SJSA1 (cell line): ENCODE measurements around the gene OXNAD1. TPM values are rescaled to one million over a fixed set of nuclear protein-coding genes. Genes with fewer than 3 reads are reported as not detected.

Experiments
- DNase-seq, 2 experiments: peaks; one replicate each; pipeline ENCODE4 v3.0.0-alpha.2; 2015 to 2020; ENCODE audit warnings: low spot score in 2 of 2, low read depth in 1 of 2
- H3K27ac ChIP-seq: fragments of 250-450 bp; sonication (Bioruptor Pico); 2 replicates; pipeline ENCODE4 v1.5.1; 2020; ENCODE audit warnings: mild to moderate bottlenecking, moderate library complexity
- H3K27me3 ChIP-seq: fragments of 250-450 bp; sonication (Bioruptor Pico); replicated peaks from 2 replicates; pipeline ENCODE4 v1.5.1; 2020; ENCODE audit warnings: mild to moderate bottlenecking, moderate library complexity
- H3K36me3 ChIP-seq: fragments of 250-450 bp; sonication (Bioruptor Pico); 2 replicates; pipeline ENCODE4 v1.5.1; 2020; ENCODE audit warnings: mild to moderate bottlenecking
- H3K4me1 ChIP-seq: fragments of 250-450 bp; sonication (Bioruptor Pico); replicated peaks from 2 replicates; pipeline ENCODE4 v1.6.1; 2021; ENCODE audit warnings: mild to moderate bottlenecking
- H3K4me3 ChIP-seq: fragments of 250-450 bp; sonication (Bioruptor Pico); 2 replicates; pipeline ENCODE4 v1.5.1; 2020; ENCODE audit warnings: mild to moderate bottlenecking
- H3K9me3 ChIP-seq: fragments of 250-450 bp; sonication (Bioruptor Pico); replicated peaks from 2 replicates; pipeline ENCODE4 v1.5.1; 2020; ENCODE audit warnings: mild to moderate bottlenecking
- total RNA-seq: library from RNA; depleted of rRNA; stranded (reverse); fragments of >200 nt; shearing (Covaris generic); gene quantifications from 2 replicates; pipeline ENCODE4 v1.2.3, GENCODE V29; 2014

OXNAD1 gene
- total RNA-seq, 1 experiment from 2014 or later: 9.9 TPM

DNA sequence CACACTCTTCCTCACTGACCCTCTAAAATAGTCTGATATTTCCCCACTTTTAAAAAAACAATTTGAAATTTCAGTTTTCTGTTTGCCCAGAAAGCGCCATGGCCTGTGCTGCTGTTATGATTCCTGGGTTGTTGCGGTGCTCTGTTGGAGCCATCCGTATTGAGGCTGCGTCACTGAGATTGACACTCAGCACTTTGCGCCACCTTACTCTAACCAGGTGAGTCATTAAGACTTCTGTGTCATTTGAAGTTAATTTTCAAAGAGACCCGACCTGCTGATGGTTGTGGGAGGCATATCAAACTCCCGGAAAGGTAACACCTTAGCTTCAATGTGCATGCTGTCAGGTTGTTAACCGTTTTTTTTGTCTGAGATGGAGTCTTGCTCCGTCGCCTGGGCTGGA is 5.8 kb downstream of the OXNAD1 start:
- Histone ChIP-seq H3K27me3 (no peaks in the 10 kb centered on the region), H3K9me3 (no peaks in the 10 kb centered on the region), H3K4me1 (peaks cover 2% of the 10 kb centered on the region; the same call in 1 of the 2 replicates), H3K27ac (no peak overlapping the region), H3K36me3 (peaks cover 9% of the 10 kb centered on the region; the same call in 1 of the 2 replicates), H3K4me3 (no peak overlapping the region)
- DNase-seq: no peak

DNA sequence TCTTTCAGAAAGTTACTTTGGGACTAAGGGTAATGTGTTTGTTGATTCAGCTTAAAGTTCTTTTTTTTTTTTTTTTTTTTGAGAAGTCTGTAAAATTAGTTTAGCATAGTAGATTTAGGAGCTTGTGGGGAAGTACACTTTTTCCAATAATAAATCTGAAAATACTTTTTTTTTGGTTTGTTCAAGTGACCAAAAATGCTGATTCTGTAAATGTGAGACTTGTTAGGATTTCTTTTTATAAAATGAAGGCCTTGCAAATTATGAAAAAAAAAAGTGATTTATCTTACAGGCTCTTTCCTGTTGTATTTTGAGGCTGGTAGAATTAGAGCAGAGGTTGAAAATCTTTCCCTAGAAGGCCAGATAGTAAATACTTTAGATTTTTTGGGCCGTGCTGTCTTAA is 7.6 kb downstream of the OXNAD1 start:
- DNase-seq: no peak
- Histone ChIP-seq H3K4me1 (peaks cover 5% of the 10 kb centered on the region), H3K27ac (no peak overlapping the region), H3K36me3 (peaks cover 9% of the 10 kb centered on the region; the same call in 1 of the 2 replicates), H3K27me3 (no peaks in the 10 kb centered on the region), H3K4me3 (no peak overlapping the region), H3K9me3 (no peaks in the 10 kb centered on the region)

DNA sequence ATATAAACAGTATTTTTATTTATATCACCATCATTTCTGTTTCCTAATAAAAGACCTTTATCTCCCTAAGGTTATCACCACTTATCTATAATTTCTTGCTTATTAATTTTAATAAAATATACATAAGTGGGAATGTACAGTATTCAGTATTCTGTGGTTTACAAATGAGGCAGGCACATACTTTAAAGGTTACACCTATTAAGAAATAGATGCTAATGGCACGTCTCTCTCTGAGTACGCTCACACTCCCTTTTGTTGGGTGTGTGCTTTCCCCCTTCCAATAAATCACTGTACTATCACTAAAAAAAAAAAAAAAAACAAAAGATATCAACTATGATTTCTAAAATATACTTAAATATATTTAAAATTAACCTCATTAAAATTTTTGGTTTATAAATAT is 8.9 kb downstream of the OXNAD1 start:
- Histone ChIP-seq H3K4me3 (no peak overlapping the region), H3K36me3 (peaks cover 9% of the 10 kb centered on the region; the same call in 1 of the 2 replicates), H3K4me1 (peaks cover 11% of the 10 kb centered on the region), H3K27ac (no peak overlapping the region), H3K27me3 (no peaks in the 10 kb centered on the region), H3K9me3 (no peaks in the 10 kb centered on the region)
- no peak for DNase-seq

DNA sequence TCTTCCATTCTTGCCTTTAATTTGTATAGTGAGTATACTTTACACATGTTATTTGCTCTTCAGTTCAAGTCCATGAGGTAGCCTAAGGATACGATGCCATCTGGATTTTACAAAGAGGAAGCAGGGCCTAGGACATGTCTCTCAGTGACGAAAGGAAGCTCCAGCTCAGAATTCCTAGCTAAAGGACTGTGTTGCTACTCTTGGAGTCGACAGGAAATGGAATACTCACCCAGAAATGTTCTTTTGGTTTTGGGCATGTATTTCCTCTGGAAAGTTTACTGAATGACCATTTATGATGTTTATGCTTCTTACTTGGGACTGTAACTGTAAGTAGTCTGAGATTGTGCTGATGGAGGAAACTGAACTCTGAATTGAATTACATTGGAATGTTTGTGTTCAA is 12.5 kb downstream of the OXNAD1 start:
- Histone ChIP-seq H3K4me3 (no peak overlapping the region), H3K27me3 (no peaks in the 10 kb centered on the region), H3K4me1 (peaks cover 11% of the 10 kb centered on the region), H3K9me3 (no peaks in the 10 kb centered on the region), H3K27ac (peak overlapping the region; percentile 20; the same call in 1 of the 2 replicates), H3K36me3 (no peaks in the 10 kb centered on the region)
- peak in 1 of 2 experiments; percentile 22 for DNase-seq

DNA sequence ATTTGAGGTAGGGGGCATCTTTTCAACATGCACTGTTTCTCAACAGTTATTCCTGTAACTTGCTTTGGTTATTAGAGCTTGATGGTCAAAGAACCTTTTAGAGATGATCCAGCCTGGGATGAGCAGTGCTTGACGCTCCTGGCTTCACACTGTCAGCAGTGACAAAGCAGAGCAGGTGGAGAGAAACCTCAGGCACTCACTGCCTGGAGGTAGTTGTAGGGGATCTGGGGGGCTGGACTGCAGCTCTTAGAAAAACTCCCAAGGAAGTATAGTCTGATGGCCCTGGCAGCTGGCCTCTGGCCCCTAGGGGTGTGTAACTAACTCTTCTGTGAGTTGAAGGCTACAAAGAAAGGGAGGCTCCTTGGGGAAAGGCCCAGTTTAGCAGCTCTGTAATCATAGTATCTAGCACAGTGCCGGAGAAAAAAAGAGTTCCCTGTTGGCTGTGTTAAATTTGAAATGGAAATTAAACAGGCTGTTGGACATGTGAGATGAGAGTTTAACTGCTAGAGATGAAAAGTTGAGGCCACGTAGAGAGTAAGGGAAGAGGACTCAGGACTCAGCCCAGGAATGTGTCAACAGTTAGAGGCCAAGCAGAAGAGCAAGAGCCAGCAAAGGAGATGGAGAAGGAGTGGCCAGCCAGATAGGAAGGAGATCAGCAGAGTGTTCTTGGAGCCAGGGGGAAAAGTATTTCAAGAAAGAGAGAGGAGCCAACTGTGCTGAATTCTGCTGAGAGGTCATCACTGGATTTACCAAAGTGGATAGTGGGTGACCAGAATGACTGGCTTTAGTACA is 14.2 kb downstream of the OXNAD1 start:
- Histone ChIP-seq H3K4me3 (no peak overlapping the region), H3K4me1 (peaks cover 11% of the 10 kb centered on the region), H3K27ac (no peak overlapping the region), H3K36me3 (no peaks in the 10 kb centered on the region), H3K27me3 (no peaks in the 10 kb centered on the region), H3K9me3 (no peaks in the 10 kb centered on the region)
- no peak for DNase-seq

DNA sequence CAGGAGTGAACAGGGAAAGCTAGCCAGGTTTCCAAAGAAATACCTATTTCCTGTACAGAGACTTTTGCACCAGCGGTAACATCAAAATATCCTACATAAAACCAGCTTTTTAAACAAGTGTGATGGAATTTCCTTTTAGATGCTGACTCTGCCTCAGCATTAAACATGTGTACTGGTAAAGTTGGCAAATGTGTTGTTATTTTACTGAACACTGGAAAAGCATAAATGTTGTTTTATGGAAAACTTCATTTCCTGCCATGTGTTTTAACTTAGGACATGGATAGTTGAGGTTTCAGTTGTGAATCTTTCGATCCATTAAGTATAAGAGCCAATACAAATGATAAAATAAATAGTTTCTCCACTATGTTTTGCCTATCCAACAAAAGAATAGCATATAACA is 15.7 kb downstream of the OXNAD1 start:
- no peak overlapping the region for H3K27ac ChIP-seq
- no peaks in the 10 kb centered on the region for H3K27me3 ChIP-seq
- peaks cover 11% of the 10 kb centered on the region for H3K4me1 ChIP-seq
- H3K4me3 ChIP-seq: no peak overlapping the region
- DNase-seq: no peak
- no peaks in the 10 kb centered on the region for H3K36me3 ChIP-seq
- H3K9me3 ChIP-seq: no peaks in the 10 kb centered on the region

DNA sequence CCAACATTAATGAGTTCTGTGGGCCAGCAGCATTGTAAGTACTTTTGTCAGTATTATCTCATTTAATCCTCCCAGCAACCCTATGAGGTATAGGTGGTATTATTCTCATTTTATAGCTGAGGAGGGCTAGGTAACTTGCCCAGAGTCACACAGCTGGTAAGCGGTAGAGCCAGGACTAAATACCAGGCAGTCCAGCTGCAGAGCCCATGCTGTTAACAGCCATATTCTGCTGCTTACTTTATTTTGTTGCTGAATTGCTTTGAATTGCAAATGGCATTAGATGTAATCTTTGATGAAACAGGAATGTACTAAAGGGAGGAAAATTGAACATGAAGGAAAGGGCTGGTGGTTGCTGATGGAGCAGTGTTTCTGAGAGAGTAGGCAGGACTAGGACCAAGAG is 19.6 kb downstream of the OXNAD1 start:
- H3K4me1 ChIP-seq: no peaks in the 10 kb centered on the region

DNA sequence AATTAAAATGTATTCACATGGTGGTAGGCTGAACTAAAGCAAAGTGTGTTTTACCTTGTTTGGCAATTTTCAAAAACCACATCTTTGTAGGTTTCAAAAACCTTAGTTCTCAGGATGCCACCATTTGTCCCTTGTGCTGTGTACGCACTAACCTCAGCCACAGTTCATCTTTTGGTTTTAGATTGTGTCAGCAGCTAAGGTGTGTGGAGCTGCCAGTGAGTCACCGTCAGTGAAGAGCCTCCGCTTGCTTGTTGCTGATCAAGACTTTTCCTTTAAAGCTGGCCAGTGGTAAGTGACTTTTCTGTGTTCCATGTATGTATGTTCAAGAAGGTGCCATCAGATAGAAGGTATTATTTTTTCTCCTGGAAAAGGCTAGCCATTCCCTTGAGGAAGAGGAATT is 21.1 kb downstream of the OXNAD1 start:
- H3K4me3 ChIP-seq: no peak overlapping the region
- no peaks in the 10 kb centered on the region; the same call in 1 of the 2 replicates for H3K36me3 ChIP-seq
- no peak overlapping the region for H3K27ac ChIP-seq
- no peak for DNase-seq
- no peaks in the 10 kb centered on the region for H3K27me3 ChIP-seq
- no peaks in the 10 kb centered on the region; the same call in 1 of the 2 replicates for H3K4me1 ChIP-seq
- no peaks in the 10 kb centered on the region for H3K9me3 ChIP-seq

More for the DNA sequence above, 19.6 kb downstream of the OXNAD1 start:
- no peaks in the 10 kb centered on the region for H3K27me3 ChIP-seq
- H3K9me3 ChIP-seq: no peaks in the 10 kb centered on the region
- no peak overlapping the region for H3K27ac ChIP-seq
- H3K4me3 ChIP-seq: no peak overlapping the region
- H3K36me3 ChIP-seq: no peaks in the 10 kb centered on the region; the same call in 1 of the 2 replicates
- DNase-seq: no peak

DNA sequence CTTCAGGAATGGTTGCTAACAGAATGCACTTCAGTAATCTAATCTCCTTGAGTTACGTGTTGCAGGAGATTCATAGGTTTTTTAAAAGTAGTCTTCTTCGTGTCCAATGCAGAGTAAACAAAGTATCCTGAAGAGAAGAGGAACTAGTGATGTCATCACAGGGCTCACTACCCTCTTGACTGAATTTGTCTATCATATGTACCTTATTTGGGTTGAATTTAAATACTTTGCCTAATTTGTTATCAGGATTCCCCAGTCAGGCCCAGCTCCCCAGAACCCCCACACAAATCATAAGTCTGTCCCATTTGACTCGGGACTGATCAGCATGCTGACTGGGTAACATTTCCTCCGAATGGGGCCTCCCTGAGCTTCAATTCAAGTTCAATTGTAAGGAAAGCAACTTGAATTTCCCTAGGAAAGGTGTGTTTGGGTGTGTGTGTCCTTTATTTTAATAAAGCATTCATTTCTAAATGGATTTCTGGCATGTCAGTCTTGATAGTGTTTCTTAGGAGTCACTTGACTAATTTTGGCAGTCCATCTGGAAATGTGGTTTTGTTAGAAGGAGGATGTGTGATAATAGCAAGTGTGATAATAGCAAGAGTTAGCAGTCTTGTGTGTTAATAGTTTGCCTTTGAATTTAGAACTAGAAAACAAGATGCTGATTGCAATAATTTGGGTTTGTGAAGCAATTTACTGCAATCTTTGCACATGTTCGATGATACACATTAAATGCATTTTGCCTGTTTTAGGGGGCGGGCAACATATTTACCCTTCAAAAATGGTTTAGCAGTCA is 21.9 kb downstream of the OXNAD1 start:
- no peak for DNase-seq
- H3K4me1 ChIP-seq: no peaks in the 10 kb centered on the region; the same call in 1 of the 2 replicates

DNA sequence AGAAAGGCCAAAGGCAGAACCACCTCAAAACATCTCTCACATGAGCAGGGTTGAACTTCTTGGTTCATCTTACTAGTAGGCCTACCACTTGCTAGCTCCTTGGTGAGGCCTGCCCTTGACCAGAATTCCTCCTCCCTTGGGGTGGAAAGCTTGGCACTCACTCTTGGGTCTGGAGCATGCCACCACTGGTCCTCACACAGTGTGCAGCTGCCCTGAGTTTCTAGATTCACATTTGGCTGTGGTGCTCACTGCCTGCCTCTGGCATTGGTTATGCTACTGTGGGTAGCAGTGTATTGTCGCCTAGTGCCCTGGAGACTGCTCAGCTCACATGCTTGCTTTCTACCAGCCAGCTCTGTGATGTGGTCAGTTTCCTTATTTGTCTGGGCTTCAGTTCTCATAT is 23.7 kb downstream of the OXNAD1 start:
- Histone ChIP-seq H3K4me3 (no peak overlapping the region), H3K36me3 (peaks cover 3% of the 10 kb centered on the region; the same call in 1 of the 2 replicates), H3K27me3 (no peaks in the 10 kb centered on the region), H3K9me3 (no peaks in the 10 kb centered on the region), H3K27ac (no peak overlapping the region), H3K4me1 (no peaks in the 10 kb centered on the region; the same call in 1 of the 2 replicates)
- DNase-seq: no peak

More for the DNA sequence above, 21.9 kb downstream of the OXNAD1 start:
- Histone ChIP-seq H3K36me3 (no peaks in the 10 kb centered on the region; the same call in 1 of the 2 replicates), H3K27me3 (no peaks in the 10 kb centered on the region), H3K27ac (no peak overlapping the region), H3K9me3 (no peaks in the 10 kb centered on the region), H3K4me3 (no peak overlapping the region)

DNA sequence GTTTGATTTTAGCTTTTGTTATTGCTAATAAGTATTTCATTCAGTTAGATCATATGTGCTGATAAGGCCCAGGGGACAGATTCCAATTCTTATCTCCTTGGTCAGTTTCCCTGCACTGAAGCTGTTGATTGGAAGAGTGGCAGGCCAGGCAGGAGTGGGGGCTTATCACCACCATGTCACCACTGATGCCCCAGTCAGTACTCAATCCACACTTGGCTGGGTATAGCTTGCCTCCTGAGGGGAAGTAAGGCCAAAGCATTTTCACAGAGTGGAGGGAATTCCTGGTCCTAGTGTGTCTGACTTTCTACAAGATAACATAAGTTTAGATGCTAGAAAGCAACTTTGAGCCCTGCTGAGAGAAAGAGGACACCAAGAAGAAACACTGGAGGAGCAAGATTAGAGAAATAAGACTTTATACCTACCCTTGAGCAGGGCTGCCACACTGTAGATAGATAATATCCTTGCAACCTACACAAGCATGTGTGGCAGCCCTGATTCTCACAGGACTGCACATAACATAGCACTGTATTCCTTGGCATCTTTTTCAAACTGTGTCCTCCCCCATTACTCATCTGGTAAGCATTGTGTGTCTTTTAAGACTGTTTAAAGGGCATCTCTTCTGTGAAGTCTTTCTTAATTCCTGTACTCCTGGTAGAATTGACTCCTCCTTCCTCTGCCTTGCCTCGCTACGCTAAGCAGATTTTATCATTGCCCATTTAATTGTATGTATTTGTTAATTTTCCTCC is 24.3 kb downstream of the OXNAD1 start:
- no peaks in the 10 kb centered on the region; the same call in 1 of the 2 replicates for H3K4me1 ChIP-seq
- no peak for DNase-seq

DNA sequence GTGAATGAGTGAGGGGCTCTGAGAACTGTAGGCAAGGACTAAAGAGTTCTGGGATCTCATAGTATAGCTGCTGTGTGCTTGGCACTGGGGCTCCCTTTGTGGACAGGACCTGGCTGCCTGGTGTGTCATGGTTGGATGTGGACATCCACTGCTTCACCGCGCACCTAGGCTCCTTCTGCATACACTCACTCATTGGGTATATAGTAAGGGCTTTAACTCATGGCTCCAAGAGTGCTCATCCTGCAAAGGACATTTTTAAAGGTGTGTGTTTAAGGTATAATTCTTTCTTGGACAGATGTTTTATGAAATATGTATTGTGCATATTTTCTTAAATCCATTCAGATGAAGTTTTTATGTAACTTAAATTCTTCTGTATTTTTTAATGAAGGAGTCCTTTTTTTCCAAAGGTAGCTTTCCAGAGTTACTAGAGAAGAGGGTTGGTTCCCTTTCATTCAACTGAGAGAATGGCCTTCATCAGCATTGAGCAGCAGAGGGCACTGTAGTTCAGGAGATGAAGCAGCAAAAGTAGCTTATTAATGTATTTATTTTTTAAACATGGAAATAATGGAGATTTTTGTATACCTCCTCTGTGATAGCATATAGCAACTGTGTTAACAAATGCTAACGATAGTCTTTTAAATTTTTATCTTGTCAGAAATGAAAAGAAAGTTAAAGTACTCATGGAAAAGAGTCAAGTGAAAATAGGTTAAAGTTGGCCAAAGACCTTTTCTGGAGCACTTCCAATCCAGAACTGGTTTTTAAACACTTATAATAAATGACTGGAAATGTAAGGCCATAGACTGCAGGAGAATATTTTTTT is 25.2 kb downstream of the OXNAD1 start:
- Histone ChIP-seq H3K4me1 (no peaks in the 10 kb centered on the region; the same call in 1 of the 2 replicates), H3K27ac (0 out of 2 replicates have a peak overlapping the region, but pooled peaks have one; percentile 2), H3K4me3 (no peak overlapping the region), H3K36me3 (peaks cover 8% of the 10 kb centered on the region), H3K27me3 (no peaks in the 10 kb centered on the region), H3K9me3 (no peaks in the 10 kb centered on the region)
- peak in 1 of 2 experiments; percentile 54 for DNase-seq

More for the DNA sequence above, 24.3 kb downstream of the OXNAD1 start:
- no peaks in the 10 kb centered on the region for H3K27me3 ChIP-seq
- no peak overlapping the region for H3K27ac ChIP-seq
- H3K4me3 ChIP-seq: no peak overlapping the region
- H3K36me3 ChIP-seq: peaks cover 3% of the 10 kb centered on the region; the same call in 1 of the 2 replicates
- no peaks in the 10 kb centered on the region for H3K9me3 ChIP-seq
